Panc1 (cell line): ENCODE results near the gene BRI3BP.

Experiments used
- POLR2AphosphoS5 ChIP-seq: IDR thresholded peaks from 2 replicates; pipeline ENCODE4 v1.6.1; 2012; ENCODE audit warnings: mild to moderate bottlenecking, low read depth, low read length, moderate library complexity
- TF ChIP-seq, protein P1 (sequence below): fragments of 450-650 bp; IDR thresholded peaks from 2 replicates; pipeline ENCODE4 v1.5.1; 2017; ENCODE audit warnings: mild to moderate bottlenecking

DNA sequence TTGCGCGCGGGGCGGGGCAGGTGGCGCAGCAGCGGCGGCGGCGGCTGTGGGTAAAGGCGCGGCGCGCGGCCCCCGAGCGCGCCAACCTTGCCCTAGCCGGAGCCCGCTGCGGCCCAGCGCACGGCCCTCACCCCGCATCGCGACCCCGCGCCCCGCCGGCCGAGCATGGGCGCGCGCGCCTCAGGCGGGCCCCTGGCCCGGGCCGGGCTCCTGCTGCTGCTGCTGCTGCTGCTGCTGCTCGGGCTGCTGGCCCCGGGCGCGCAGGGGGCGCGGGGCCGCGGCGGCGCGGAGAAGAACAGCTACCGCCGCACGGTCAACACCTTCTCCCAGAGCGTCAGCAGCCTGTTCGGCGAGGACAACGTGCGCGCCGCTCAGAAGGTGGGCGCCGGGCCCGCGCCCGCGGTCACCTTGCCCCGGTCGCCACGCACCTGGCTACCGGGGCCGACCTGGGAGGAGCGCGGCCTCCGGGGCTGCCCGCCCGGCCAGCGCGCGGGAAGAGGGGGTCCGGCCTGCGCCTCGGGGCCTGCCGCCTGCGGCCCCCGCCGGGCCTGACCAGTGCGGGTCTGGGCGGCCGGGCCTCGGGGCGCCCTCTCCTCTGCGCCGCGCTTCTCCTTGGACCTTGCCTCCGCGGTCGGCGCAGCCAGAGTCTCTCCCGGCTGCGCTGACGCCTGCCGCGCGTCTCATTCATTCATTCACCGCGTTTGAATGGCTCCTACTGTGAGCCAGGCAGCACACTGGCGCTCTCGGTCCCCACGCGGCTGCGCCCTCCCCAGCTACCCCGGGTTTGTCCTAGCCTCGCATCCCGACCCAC, at the start of gene BRI3BP:
- TF ChIP-seq POLR2AphosphoS5, result no peak
- TF ChIP-seq, protein P1, sequence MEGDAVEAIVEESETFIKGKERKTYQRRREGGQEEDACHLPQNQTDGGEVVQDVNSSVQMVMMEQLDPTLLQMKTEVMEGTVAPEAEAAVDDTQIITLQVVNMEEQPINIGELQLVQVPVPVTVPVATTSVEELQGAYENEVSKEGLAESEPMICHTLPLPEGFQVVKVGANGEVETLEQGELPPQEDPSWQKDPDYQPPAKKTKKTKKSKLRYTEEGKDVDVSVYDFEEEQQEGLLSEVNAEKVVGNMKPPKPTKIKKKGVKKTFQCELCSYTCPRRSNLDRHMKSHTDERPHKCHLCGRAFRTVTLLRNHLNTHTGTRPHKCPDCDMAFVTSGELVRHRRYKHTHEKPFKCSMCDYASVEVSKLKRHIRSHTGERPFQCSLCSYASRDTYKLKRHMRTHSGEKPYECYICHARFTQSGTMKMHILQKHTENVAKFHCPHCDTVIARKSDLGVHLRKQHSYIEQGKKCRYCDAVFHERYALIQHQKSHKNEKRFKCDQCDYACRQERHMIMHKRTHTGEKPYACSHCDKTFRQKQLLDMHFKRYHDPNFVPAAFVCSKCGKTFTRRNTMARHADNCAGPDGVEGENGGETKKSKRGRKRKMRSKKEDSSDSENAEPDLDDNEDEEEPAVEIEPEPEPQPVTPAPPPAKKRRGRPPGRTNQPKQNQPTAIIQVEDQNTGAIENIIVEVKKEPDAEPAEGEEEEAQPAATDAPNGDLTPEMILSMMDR, result no peak
